HEK293T (cell line): Measurements from ENCODE around the gene ACBD4.

Experiments used
- CTCF ChIA-PET: fragments of 350-600 bp; formaldehyde crosslinking; extraction: SDS; loops from one replicate; lab custom pipeline; 2021; ENCODE audit warnings: antibody characterized with exemption, inconsistent platforms; lab: Yijun Ruan, JAX
- POLR2A ChIA-PET: fragments of 350-600 bp; formaldehyde crosslinking; extraction: SDS; loops from one replicate; lab custom pipeline; 2020; ENCODE audit warnings: antibody characterized with exemption, inconsistent platforms; lab: Yijun Ruan, JAX
- DNase-seq: peaks from one replicate; pipeline ENCODE4 v3.0.0; 2012; ENCODE audit warnings: mixed read lengths; ENCODE audit errors: extremely low spot score
- ARNT ChIP-seq: fragments of 450-650 bp; IDR thresholded peaks from 2 replicates; pipeline ENCODE4 v1.6.1; 2017; ENCODE audit warnings: mild to moderate bottlenecking
- BHLHE40 ChIP-seq: fragments of 450-650 bp; IDR thresholded peaks from 2 replicates; pipeline ENCODE4 v1.6.1; 2016; ENCODE audit warnings: mild to moderate bottlenecking, moderate library complexity, borderline replicate concordance
- CTBP1 ChIP-seq: fragments of 450-650 bp; IDR thresholded peaks from 2 replicates; pipeline ENCODE4 v1.6.1; 2016; ENCODE audit warnings: borderline replicate concordance
- ELF4 ChIP-seq: fragments of 450-650 bp; IDR thresholded peaks from 2 replicates; pipeline ENCODE4 v1.6.1; 2017; ENCODE audit warnings: antibody characterized with exemption
- FOXA1 ChIP-seq: fragments of 450-650 bp; IDR thresholded peaks from 2 replicates; pipeline ENCODE4 v1.6.1; 2016; ENCODE audit warnings: mild to moderate bottlenecking
- FOXK2 ChIP-seq: fragments of 450-650 bp; IDR thresholded peaks from 2 replicates; pipeline ENCODE4 v1.6.1; 2016; ENCODE audit warnings: mild to moderate bottlenecking
- FOXM1 ChIP-seq: fragments of 450-650 bp; IDR thresholded peaks from 2 replicates; pipeline ENCODE4 v1.6.1; 2017; ENCODE audit warnings: mild to moderate bottlenecking, borderline replicate concordance
- HDGF ChIP-seq: fragments of 450-650 bp; IDR thresholded peaks from 2 replicates; pipeline ENCODE4 v1.6.1; 2017; ENCODE audit warnings: antibody characterized with exemption, borderline replicate concordance
- L3MBTL2 ChIP-seq: fragments of 450-650 bp; conservative IDR thresholded peaks from 2 replicates; pipeline ENCODE4 v1.6.1; 2016; ENCODE audit warnings: mild to moderate bottlenecking
- LEF1 ChIP-seq: fragments of 450-650 bp; IDR thresholded peaks from 2 replicates; pipeline ENCODE4 v1.6.1; 2017; ENCODE audit warnings: mild to moderate bottlenecking, borderline replicate concordance
- NFRKB ChIP-seq: fragments of 450-650 bp; IDR thresholded peaks from 2 replicates; pipeline ENCODE4 v1.6.1; 2016; ENCODE audit warnings: mild to moderate bottlenecking, moderate library complexity
- PKNOX1 ChIP-seq: fragments of 450-650 bp; IDR thresholded peaks from 2 replicates; pipeline ENCODE4 v1.6.1; 2016
- SP1 ChIP-seq: fragments of 450-650 bp; IDR thresholded peaks from 2 replicates; pipeline ENCODE4 v1.6.1; 2017
- SUZ12 ChIP-seq: fragments of 450-650 bp; IDR thresholded peaks from 2 replicates; pipeline ENCODE4 v1.6.1; 2016; ENCODE audit warnings: mild to moderate bottlenecking
- TARDBP ChIP-seq: fragments of 450-650 bp; IDR thresholded peaks from 2 replicates; pipeline ENCODE4 v1.6.1; 2016
- ZNF384 ChIP-seq: fragments of 450-650 bp; IDR thresholded peaks from 2 replicates; pipeline ENCODE4 v1.6.1; 2016

The ACBD4 gene

GRCh38 chr17:45113424-45113754 lies 22.1 kb upstream of the ACBD4 start:
- DNase-seq, result no peak
- TF ChIP-seq FOXM1, result no peak
- TF ChIP-seq TARDBP, result no peak
- no peak for TF ChIP-seq SUZ12
- CTCF ChIA-PET, result no interaction called here
- POLR2A ChIA-PET, result no interaction called here

GRCh38 chr17:45114117-45114932 lies 21.2 kb upstream of the ACBD4 start:
- TF ChIP-seq ARNT (no peak), FOXK2 (no peak), ZNF384 (no peak), CTBP1 (no peak), SUZ12 (no peak), SP1 (no peak), PKNOX1 (no peak), FOXA1 (no peak), FOXM1 (no peak), HDGF (no peak), TARDBP (no peak), L3MBTL2 (no peak), NFRKB (no peak)
- CTCF ChIA-PET, result interaction anchor here (1.0 to 1.8 kb wide), 2 partner anchors 15 to 21 kb away, joined by 3 to 10 read pairs; partner anchors contain the start of gene ACBD4
- no peak for DNase-seq
- POLR2A ChIA-PET, result interaction anchor here (1.2 kb wide), 1 partner anchor 92 kb away, joined by 3 read pairs; no protein-coding TSS in a partner anchor

GRCh38 chr17:45115015-45115625 lies 20.4 kb upstream of the ACBD4 start:
- ChIA-PET POLR2A (interaction anchor here (1.2 kb wide), 1 partner anchor 93 kb away, joined by 3 read pairs; no protein-coding TSS in a partner anchor), CTCF (interaction anchor here (1.0 to 1.8 kb wide), 2 partner anchors 15 to 20 kb away, joined by 3 to 10 read pairs; partner anchors contain the start of gene ACBD4)
- TF ChIP-seq FOXK2 (no peak), FOXA1 (no peak), PKNOX1 (no peak)
- no peak for DNase-seq

- ChIA-PET CTCF (interaction anchor here (1.8 kb wide), 1 partner anchor 19 kb away, joined by 10 read pairs; the partner anchor contains the start of gene ACBD4), POLR2A (no interaction called here)
- no peak for DNase-seq
- no peak for TF ChIP-seq SUZ12
- TF ChIP-seq HDGF, result no peak
- no peak for TF ChIP-seq BHLHE40
- TF ChIP-seq FOXA1, result no peak
- TF ChIP-seq FOXM1, result no peak
- no peak for TF ChIP-seq CTBP1
- TF ChIP-seq ARNT, result no peak
- TF ChIP-seq LEF1, result no peak
- TF ChIP-seq FOXK2, result no peak
Measured at GRCh38 chr17:45115871-45116270, 19.6 kb upstream of the ACBD4 start.

- DNase-seq, result no peak
- ChIA-PET CTCF (interaction anchor here (1.8 kb wide), 1 partner anchor 19 kb away, joined by 10 read pairs; the partner anchor contains the start of gene ACBD4), POLR2A (no interaction called here)
- TF ChIP-seq HDGF (no peak), FOXM1 (no peak), BHLHE40 (no peak), SUZ12 (no peak), CTBP1 (no peak), L3MBTL2 (no peak), PKNOX1 (no peak), NFRKB (no peak), ZNF384 (no peak), TARDBP (no peak), ELF4 (no peak), SP1 (no peak), ARNT (no peak), LEF1 (no peak), FOXA1 (no peak), FOXK2 (no peak)
Measured at GRCh38 chr17:45116434-45117016, 19.0 kb upstream of the ACBD4 start.

GRCh38 chr17:45117334-45117733 lies 18.2 kb upstream of the ACBD4 start:
- no peak for DNase-seq
- TF ChIP-seq FOXM1 (no peak), L3MBTL2 (no peak), HDGF (no peak), LEF1 (no peak), PKNOX1 (no peak), TARDBP (no peak), BHLHE40 (no peak), FOXA1 (no peak), NFRKB (no peak), ZNF384 (no peak), FOXK2 (no peak), ARNT (no peak), SUZ12 (no peak)
- ChIA-PET POLR2A (interaction anchor here (1.1 to 1.9 kb wide), 2 partner anchors 8 to 44 kb away, joined by 3 to 6 read pairs; partner anchors contain the start of gene HEXIM2), CTCF (interaction anchor here (3.0 kb wide), 1 partner anchor 18 kb away, joined by 15 read pairs; the partner anchor contains the start of gene ACBD4)
